ENCODE results near the gene TCAP. TPM values are rescaled to one million over a fixed set of nuclear protein-coding genes. Genes with fewer than 3 reads are reported as not detected.

TCAP gene
- total and polyA plus RNA-seq, 2 experiments from 2014 or later = 0.43 TPM; not detected in 1

- 95 to 99% methylated on average over 10 of the region's 10 CpGs for WGBS, 2 experiments (ENCODE audit: low coverage in 1 of 2, low lambda C conversion rate in 2 of 2, missing lambda C conversion rate in 2 of 2)
- H3K36me3 ChIP-seq (ENCODE audit: low read depth) = no peaks in the 10 kb centered on the region; the same call in 1 of the 2 replicates
Measured at GRCh38 chr17:39711851-39712250, 46.7 kb downstream of the TCAP start.

GRCh38 chr17:39714234-39714633 lies 49.1 kb downstream of the TCAP start:
- Histone ChIP-seq H3K9me3 (ENCODE audit: low read depth) (no peaks in the 10 kb centered on the region), H3K4me3 (no peak overlapping the region), H3K9me2 (ENCODE audit: insufficient read depth) (no peaks in the 10 kb centered on the region), H3K36me3 (ENCODE audit: low read depth) (peaks cover 5% of the 10 kb centered on the region; the same call in 1 of the 2 replicates), H3F3A (ENCODE audit: insufficient read depth) (peaks cover 5% of the 10 kb centered on the region; the same call in 1 of the 2 replicates), H2AFZ (no peak overlapping the region), H3K79me2 (ENCODE audit: insufficient read depth) (no peaks in the 10 kb centered on the region), H3K27ac (no peak overlapping the region), H3K4me2 (ENCODE audit: unreplicated experiment) (no peak overlapping the region), H3K4me1 (ENCODE audit: insufficient read depth) (no peaks in the 10 kb centered on the region), H4K20me1 (ENCODE audit: insufficient read depth) (no peaks in the 10 kb centered on the region), H3K9ac (no peak overlapping the region), H3K27me3 (replicated peaks; ENCODE audit: insufficient read depth) (no peaks in the 10 kb centered on the region)
- in situ Hi-C loops (cut with MboI) = no loop called here
- no peak for TF ChIP-seq EZH2phosphoT487 (IDR thresholded peaks at IDR 0.05; ENCODE audit: insufficient read depth, low read depth)
- TF ChIP-seq EZH2 (IDR thresholded peaks at IDR 0.05; ENCODE audit: insufficient read depth, poor library complexity, severe bottlenecking) = no peak
- WGBS, 2 experiments (ENCODE audit: low coverage in 1 of 2, low lambda C conversion rate in 2 of 2, missing lambda C conversion rate in 2 of 2) = 97 to 98% methylated on average over 4 of the region's 4 CpGs
- DNase-seq = no peak

More at GRCh38 chr17:39711851-39712250, 46.7 kb downstream of the TCAP start:
- H3K4me2 ChIP-seq (ENCODE audit: unreplicated experiment) = no peak overlapping the region
- in situ Hi-C loops (cut with MboI) = no loop called here
- no peaks in the 10 kb centered on the region for H3F3A ChIP-seq (ENCODE audit: insufficient read depth)
- no peaks in the 10 kb centered on the region for H3K27me3 ChIP-seq (replicated peaks; ENCODE audit: insufficient read depth)
- no peaks in the 10 kb centered on the region for H3K4me1 ChIP-seq (ENCODE audit: insufficient read depth)
- H3K9me3 ChIP-seq (ENCODE audit: low read depth) = no peaks in the 10 kb centered on the region
- no peak overlapping the region for H3K9ac ChIP-seq
- H3K9me2 ChIP-seq (ENCODE audit: insufficient read depth) = no peaks in the 10 kb centered on the region
- TF ChIP-seq EZH2phosphoT487 (IDR thresholded peaks at IDR 0.05; ENCODE audit: insufficient read depth, low read depth) (no peak), EZH2 (IDR thresholded peaks at IDR 0.05; ENCODE audit: insufficient read depth, poor library complexity, severe bottlenecking) (no peak)
- no peak overlapping the region for H2AFZ ChIP-seq
- no peak for DNase-seq
- H3K79me2 ChIP-seq (ENCODE audit: insufficient read depth) = no peaks in the 10 kb centered on the region
- no peak overlapping the region for H3K27ac ChIP-seq
- H4K20me1 ChIP-seq (ENCODE audit: insufficient read depth) = no peaks in the 10 kb centered on the region
- no peak overlapping the region for H3K4me3 ChIP-seq

- in situ Hi-C loops (cut with MboI) = no loop called here
- H3K4me3 ChIP-seq = no peak overlapping the region
- H3K27me3 ChIP-seq (replicated peaks; ENCODE audit: insufficient read depth) = no peaks in the 10 kb centered on the region
- H3K79me2 ChIP-seq (ENCODE audit: insufficient read depth) = no peaks in the 10 kb centered on the region
- H3K4me1 ChIP-seq (ENCODE audit: insufficient read depth) = no peaks in the 10 kb centered on the region
- peaks cover 5% of the 10 kb centered on the region; the same call in 1 of the 2 replicates for H3K36me3 ChIP-seq (ENCODE audit: low read depth)
- H4K20me1 ChIP-seq (ENCODE audit: insufficient read depth) = no peaks in the 10 kb centered on the region
- no peak overlapping the region for H3K4me2 ChIP-seq (ENCODE audit: unreplicated experiment)
- H3F3A ChIP-seq (ENCODE audit: insufficient read depth) = peaks cover 5% of the 10 kb centered on the region; the same call in 1 of the 2 replicates
- no peaks in the 10 kb centered on the region for H3K9me3 ChIP-seq (ENCODE audit: low read depth)
- no peak overlapping the region for H2AFZ ChIP-seq
- 96 to 97% methylated on average over 17 to 18 of the region's 18 CpGs for WGBS, 2 experiments (ENCODE audit: low coverage in 1 of 2, low lambda C conversion rate in 2 of 2, missing lambda C conversion rate in 2 of 2)
- no peak for TF ChIP-seq EZH2 (IDR thresholded peaks at IDR 0.05; ENCODE audit: insufficient read depth, poor library complexity, severe bottlenecking)
- TF ChIP-seq EZH2phosphoT487 (IDR thresholded peaks at IDR 0.05; ENCODE audit: insufficient read depth, low read depth) = no peak
- H3K9ac ChIP-seq = no peak overlapping the region
- no peak overlapping the region for H3K27ac ChIP-seq
- no peak for DNase-seq
- H3K9me2 ChIP-seq (ENCODE audit: insufficient read depth) = no peaks in the 10 kb centered on the region
Measured at GRCh38 chr17:39715375-39716072, 50.4 kb downstream of the TCAP start.

Other genes with a start within 250 kb of the TCAP start
- 14.9 and 17.6 TPM in 2 replicates for gene MED1, start 214.1 kb upstream of the TCAP start, total RNA-seq (2014; rRNA removed; shearing (Covaris generic))
- gene MED1, start 214.1 kb upstream of the TCAP start, polyA plus RNA-seq (2016; fragmentation: Nextera tagmentation; extraction: Ambion mirVana) = 15.4 and 17.2 TPM in 2 replicates
- 21.0 and 21.1 TPM in 2 replicates for gene CDK12, start 203.9 kb upstream of the TCAP start, total RNA-seq (2014; rRNA removed; shearing (Covaris generic))
- gene CDK12, start 203.9 kb upstream of the TCAP start, polyA plus RNA-seq (2016; fragmentation: Nextera tagmentation; extraction: Ambion mirVana) = 8.2 and 8.9 TPM in 2 replicates
- gene NEUROD2, start 57.4 kb upstream of the TCAP start, total RNA-seq (2014; rRNA removed; shearing (Covaris generic)) = not detected in 2 replicates
- gene NEUROD2, start 57.4 kb upstream of the TCAP start, polyA plus RNA-seq (2016; fragmentation: Nextera tagmentation; extraction: Ambion mirVana) = not detected in 2 replicates
- not detected in 2 replicates for gene PPP1R1B, start 38.4 kb upstream of the TCAP start, total RNA-seq (2014; rRNA removed; shearing (Covaris generic))
- gene PPP1R1B, start 38.4 kb upstream of the TCAP start, polyA plus RNA-seq (2016; fragmentation: Nextera tagmentation; extraction: Ambion mirVana) = not detected in 2 replicates
- 34.0 and 41.0 TPM in 2 replicates for gene STARD3, start 28.2 kb upstream of the TCAP start, total RNA-seq (2014; rRNA removed; shearing (Covaris generic))
- gene STARD3, start 28.2 kb upstream of the TCAP start, polyA plus RNA-seq (2016; fragmentation: Nextera tagmentation; extraction: Ambion mirVana) = 32.3 and 34.1 TPM in 2 replicates
- not detected in 2 replicates for gene PNMT, start 3.1 kb downstream of the TCAP start, total RNA-seq (2014; rRNA removed; shearing (Covaris generic))
- not detected in 2 replicates for gene PNMT, start 3.1 kb downstream of the TCAP start, polyA plus RNA-seq (2016; fragmentation: Nextera tagmentation; extraction: Ambion mirVana)
- 14.2 and 15.3 TPM in 2 replicates for gene PGAP3, start 22.7 kb downstream of the TCAP start, total RNA-seq (2014; rRNA removed; shearing (Covaris generic))
- 9.2 and 10.6 TPM in 2 replicates for gene PGAP3, start 22.7 kb downstream of the TCAP start, polyA plus RNA-seq (2016; fragmentation: Nextera tagmentation; extraction: Ambion mirVana)
- gene ERBB2, start 34.7 kb downstream of the TCAP start, total RNA-seq (2014; rRNA removed; shearing (Covaris generic)) = 45.8 and 55.4 TPM in 2 replicates
- 28.5 and 30.3 TPM in 2 replicates for gene ERBB2, start 34.7 kb downstream of the TCAP start, polyA plus RNA-seq (2016; fragmentation: Nextera tagmentation; extraction: Ambion mirVana)
- gene MIEN1, start 65.2 kb downstream of the TCAP start, total RNA-seq (2014; rRNA removed; shearing (Covaris generic)) = 33.6 and 37.1 TPM in 2 replicates
- gene MIEN1, start 65.2 kb downstream of the TCAP start, polyA plus RNA-seq (2016; fragmentation: Nextera tagmentation; extraction: Ambion mirVana) = 85.4 and 88.4 TPM in 2 replicates
- 0.25 TPM in 1 of 2 replicates, not detected in the other for gene GRB7, start 72.6 kb downstream of the TCAP start, total RNA-seq (2014; rRNA removed; shearing (Covaris generic))
- not detected in 2 replicates for gene GRB7, start 72.6 kb downstream of the TCAP start, polyA plus RNA-seq (2016; fragmentation: Nextera tagmentation; extraction: Ambion mirVana)
- not detected in 2 replicates for gene IKZF3, start 199.0 kb downstream of the TCAP start, total RNA-seq (2014; rRNA removed; shearing (Covaris generic))
- 0.09 and 0.11 TPM in 2 replicates for gene IKZF3, start 199.0 kb downstream of the TCAP start, polyA plus RNA-seq (2016; fragmentation: Nextera tagmentation; extraction: Ambion mirVana)
- not detected in 2 replicates for gene ZPBP2, start 202.9 kb downstream of the TCAP start, total RNA-seq (2014; rRNA removed; shearing (Covaris generic))
- not detected in 2 replicates for gene ZPBP2, start 202.9 kb downstream of the TCAP start, polyA plus RNA-seq (2016; fragmentation: Nextera tagmentation; extraction: Ambion mirVana)

Measured in GM23248 (cell line).